Raji (cell line): Measurements from ENCODE around the gene CD81.

Source experiments
- POLR2A ChIP-seq: IDR thresholded peaks from 2 replicates; pipeline ENCODE4 v1.6.1; 2011; ENCODE audit warnings: low read depth, low read length, control low read depth; ENCODE audit not compliant: insufficient read depth

Gene CD81

DNA sequence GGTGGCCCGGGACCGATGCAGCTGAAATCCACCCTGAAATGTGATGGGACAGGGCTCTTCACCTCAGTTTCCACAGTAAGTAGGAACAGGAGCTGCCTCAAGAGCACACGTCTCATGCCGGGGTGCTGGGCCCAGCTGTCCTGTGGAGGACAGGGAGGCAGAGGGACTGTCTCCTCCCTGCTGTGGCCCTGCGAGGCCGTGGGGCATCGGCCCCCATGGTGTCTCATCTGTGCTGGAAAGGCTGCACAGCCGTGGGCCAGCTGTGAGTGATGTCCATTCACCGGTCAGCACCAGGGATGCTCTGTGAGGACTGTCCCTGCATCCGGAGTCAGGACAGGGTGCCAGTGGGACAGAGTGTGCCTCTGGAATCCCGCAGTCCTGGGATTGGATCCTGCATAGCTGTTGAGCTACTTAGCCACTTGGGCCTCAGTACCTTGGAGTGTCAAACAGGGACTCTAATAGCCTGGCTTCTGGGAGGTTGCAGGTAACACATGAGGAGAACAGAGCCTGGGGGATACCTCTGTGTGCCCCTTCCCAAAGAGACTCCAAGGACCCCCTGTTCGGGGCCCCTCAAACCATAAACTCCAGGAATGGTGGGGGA lies 50.7 kb downstream of the CD81 start:
- no peak for TF ChIP-seq POLR2A

DNA sequence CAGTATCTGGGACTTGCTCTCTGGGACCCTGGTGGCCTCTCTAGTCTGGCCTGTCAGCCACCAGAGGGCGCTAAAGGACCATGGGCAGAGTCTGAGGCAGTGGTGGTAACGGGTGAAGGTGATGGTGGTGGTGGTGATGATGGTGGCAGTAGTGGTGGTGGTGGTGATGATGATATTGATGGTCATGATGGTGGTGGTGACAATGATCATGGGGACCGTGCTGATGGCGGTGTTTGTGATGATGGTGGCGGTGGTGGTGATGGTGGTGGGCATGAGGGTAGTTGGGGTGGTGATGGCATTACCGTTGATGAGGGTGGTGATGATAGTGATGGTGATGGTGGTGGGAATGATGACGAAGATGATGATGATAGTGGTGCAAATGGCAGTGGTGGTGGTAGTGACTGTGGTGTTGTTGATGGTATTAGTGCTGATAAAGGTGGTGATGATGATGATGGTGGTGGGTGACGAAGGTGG lies 51.2 kb downstream of the CD81 start:
- no peak for TF ChIP-seq POLR2A

DNA sequence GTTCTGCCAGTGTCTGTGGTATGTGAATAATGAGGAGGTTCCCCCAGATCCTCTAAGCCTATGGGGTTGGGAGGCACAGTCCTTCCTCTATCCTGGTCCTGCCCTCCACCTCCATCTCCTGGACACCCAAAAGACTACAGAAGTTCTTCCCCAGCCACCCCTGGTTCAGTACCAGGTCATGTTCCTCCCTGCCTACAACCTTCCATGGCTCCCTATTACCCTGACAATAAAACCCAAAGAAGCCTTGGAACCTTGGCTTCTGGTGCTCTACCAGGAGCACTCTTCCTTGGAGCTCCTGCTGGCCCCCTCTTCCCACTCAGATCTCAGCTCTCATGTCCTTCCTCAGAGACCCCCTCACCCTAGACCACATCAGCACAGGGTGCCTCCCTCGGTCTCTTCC lies 54.3 kb downstream of the CD81 start:
- TF ChIP-seq POLR2A: no peak

DNA sequence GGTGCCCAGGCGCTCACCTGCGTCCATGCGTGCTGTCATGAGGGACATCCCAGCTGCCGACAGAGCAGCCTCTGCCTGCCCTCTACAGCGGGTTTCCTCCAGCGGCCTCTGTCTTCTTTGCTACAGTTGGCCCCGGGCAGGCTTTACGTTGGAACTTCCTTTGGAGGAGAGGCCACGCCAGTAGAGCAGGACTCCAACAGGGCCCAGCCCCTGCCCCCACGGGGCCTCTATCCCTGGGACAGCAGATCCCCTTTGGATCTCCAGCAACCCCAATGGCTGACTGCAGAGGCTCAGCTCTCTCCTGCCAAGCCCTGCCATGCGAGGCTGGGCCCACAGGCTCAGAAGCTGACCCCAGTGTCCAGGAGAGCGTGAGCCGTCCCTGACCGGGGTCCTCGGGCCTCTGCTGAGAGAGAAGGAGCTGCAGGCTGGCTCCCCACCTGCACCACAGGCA lies 55.1 kb downstream of the CD81 start:
- TF ChIP-seq POLR2A: no peak

DNA sequence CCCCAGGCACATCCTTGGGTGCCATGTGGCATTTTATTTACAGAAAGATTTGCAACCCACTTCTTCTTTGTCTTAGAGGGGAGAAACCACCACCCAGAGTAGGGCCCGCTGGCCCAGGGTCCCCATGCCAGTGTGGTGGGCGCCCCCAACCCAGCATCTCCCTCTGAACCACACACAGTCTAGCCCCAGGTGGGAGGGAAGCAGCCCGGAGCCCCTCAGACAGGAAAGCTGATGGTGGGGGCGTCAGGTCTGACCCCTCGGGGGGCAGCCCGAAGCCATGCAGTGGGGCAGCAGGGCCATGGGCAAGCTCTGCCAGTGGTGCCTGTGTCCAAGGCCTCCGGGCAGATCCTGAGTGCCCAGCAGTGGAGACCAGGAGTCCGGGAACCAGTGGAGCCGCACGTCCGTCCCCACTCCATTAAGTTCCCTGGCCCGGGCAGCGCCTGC lies 55.5 kb downstream of the CD81 start:
- no peak for TF ChIP-seq POLR2A

DNA sequence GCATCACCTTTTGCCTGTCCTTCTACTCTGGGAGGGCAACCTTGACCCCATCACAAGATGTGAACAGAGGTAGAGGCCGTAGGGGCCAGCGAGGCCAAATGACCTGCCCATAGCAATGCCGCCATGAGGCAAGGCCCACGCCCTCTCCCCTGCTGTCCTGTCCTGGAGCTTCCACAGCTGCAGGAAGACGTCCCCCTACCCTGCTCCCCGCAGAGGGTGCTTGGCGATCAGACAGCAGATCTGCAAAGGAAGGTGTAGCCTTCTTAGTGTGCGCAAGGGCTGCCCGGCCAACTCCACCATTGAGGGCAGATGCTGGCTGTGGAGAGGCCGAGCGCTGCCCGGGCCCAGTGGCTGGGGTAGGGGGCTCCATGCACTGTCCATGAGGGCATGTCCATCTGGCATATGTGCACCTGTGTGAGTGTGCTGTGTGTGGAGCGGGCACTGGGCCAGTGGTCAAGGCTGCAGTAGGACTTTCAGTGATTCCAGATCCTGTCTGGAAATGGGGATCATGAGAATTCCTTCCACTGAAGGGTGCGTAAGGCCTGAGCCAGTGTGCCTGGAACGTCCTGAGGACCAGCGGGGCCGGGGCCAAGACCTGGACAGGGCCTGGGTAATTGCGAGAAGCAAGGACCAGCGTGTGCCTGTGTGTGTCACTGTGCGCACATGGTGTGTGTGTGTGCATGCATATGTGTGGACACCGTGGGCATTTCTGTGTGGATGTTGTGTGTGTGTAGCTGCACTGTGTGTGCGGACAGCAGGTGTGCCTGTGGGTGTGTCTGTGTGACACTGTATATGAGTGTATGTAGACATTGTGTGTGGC lies 56.2 kb downstream of the CD81 start:
- no peak for TF ChIP-seq POLR2A

DNA sequence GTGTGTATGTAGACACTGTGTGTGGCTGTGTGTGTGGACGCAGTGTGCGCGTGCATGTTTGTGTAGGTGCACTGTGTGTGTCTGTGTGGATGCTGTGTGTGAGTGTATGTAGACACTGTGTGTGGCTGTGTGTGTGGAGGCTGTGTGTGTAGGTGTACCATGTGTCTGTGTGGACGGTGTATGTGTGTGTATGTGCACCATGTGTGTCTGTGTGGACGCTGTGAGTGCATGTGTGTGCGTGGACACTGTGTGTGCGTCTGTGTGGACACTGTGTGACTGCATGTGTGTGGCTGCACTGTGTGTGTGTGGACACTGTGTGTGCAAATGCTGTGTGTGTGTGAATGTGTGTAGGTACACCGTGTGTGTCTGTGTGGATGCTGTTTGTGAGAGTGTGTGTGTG lies 56.9 kb downstream of the CD81 start:
- no peak for TF ChIP-seq POLR2A

DNA sequence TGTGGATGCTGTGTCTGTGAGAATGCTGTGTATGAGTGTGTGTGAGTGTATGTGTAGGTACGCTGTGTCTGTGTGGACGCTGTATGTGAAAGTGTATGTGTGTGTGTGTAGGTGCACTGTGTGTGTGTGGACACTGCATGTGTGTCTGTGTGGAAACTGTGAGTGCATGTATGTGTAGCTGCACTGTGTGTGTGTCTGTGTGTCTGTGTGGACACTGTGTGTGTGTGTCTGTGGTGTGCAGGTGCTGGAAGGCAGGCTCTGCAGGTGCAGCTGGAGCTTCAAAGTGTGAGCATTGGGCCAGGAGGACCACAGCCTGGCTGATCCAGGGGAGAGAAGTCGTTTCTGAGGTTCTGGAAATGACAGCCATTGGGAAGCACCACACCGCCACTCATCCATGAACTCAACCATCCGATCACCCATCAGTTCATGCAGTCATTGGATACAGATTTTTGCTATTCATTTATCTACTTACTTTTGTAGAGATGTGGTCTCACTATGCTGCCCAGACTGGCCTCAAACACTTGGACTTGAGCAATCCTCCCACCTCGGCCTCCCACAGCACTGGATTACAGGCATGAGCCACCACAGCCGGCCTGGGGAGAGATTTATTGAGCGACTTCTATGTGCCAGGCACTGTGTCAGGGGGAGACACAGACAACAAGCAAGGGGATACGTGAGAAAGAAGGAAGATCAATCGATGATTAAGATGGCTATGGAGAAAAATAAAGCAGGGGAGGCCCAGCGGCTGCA lies 57.6 kb downstream of the CD81 start:
- TF ChIP-seq POLR2A: no peak

DNA sequence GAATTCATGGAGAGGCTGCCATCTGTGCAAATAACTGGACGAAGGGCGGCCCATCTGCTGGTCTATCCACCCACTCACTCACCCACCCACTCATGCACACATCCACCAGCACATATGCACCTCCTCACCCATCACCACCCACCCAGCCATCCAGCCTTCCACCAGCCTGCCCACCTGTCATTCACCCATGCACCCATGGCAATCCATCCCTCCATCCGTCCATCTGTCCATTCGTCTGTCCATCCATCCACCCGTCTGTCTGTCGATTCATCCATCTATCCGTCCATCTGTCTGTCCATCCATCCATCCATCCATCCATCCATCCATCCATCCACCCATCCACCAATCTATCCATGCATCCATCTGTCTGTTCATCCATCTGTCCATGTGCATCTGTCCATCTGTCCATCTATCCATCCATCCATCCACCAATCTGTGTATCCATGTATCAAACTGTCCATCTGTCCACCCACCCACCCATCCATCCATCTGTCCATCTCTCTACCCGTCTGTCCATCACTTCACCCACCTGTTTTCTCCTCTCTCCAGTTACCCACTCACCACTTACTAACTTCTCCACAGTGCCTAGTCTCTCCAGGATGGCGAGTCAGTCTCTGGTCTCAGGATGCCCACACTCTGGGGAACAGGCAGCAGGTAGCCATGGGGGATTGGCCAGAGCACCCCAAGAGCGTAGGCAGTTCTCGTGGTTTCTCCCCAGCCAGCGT lies 58.3 kb downstream of the CD81 start:
- TF ChIP-seq POLR2A: no peak

DNA sequence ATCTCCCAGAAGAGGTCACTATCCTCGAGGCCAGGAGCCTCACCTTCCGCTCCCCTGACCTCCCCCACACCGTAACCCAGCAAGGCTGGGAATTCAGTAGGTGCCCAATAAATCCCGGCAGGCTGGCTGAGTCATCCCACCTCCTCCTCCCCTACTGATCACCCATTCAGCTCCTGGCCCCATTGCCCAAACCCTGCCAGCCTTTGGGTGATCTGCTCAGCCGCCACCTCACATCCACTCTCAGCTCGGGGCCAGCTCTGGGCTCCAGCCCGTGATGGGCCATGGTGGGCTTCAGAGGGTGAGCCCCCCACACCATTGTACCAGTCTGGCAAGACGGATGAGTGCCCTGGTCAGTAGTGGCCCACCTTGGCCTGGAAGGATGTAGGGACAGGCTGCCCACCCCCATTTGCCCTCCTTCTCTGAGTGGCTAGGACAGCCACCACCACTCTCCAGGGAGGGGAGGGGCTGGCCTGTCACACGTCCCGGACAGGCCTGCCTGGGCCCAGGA lies 59.0 kb downstream of the CD81 start:
- TF ChIP-seq POLR2A: no peak

DNA sequence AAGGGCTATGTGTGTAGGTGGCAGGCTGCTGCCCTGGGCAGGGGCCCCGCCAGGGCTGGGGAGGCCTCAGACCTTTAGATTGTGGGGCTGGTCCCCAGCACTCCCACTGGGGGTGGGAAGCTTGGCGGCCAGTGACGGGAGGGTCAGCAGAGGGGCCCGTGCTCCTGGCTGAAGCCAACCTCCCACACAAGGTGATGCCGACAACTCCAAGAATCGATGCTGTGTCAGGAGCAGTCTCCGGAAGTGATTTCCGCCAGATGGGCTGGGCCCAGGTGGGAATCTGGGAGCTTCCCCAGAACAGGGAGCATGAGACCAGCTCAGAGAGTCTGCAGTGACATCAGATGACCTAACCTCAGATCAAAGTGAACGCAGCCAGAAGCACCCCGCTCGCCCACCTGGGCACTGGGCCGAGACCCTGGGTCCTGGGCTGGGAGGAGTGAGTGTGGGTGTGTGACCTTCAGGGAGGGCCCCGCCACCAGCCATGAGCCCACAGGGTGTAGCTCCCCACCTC lies 59.5 kb downstream of the CD81 start:
- TF ChIP-seq POLR2A: no peak

DNA sequence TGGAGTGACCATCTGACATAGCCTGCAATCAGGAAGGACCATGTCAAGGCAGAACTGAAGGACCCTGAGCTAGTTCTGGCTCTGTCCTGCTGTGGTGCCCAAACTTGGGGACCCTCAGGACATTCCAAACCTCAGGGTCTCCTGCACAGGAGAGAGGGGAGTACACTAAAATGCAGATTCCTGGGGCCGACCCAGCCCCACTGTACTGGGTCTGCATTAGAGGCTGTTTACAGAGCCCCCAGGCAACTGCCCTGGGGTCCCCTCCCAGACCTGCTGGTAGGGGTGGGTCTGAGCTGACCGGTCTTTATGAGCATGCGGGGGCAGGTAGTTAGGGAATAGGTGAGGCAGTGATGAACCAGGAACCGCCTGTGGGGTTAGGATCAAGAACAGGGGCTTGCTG lies 60.4 kb downstream of the CD81 start:
- TF ChIP-seq POLR2A: no peak

DNA sequence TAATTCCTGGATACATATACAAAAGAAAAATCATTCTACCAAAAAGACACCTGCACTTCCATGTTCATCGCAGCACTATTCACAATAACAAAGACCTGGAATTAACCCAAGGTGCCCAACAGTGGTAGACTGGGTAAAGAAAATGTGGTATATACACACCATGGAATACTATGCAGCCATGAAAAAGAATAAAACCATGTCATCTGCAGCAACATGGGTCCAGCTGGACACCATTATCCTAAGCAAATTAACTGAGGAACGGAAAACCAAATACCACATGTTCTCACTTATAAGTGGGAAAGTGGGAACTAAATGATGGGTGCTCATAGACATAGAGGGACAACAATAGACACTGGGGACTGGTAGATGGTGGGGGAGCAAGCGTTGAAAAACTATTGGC lies 62.7 kb downstream of the CD81 start:
- TF ChIP-seq POLR2A: no peak

DNA sequence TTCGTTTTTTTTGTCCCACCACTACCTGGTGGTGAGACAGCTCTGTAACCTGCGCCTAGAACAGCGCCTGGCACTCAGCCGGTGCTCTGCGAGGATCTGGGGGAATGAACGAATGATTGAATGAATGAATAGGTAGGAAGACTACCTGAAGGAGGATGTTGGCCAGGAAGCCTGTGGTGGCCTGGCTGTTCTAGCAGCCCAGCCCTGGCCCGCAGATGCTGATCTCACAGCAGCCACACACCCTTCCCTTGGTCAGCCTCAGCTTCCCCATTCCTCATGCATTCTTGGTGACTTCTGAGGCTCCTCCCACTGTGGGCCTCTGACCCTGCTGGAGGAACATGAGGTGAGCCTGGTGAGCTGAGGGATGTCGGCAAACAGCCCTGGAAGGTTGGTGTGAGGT lies 63.5 kb downstream of the CD81 start:
- no peak for TF ChIP-seq POLR2A

DNA sequence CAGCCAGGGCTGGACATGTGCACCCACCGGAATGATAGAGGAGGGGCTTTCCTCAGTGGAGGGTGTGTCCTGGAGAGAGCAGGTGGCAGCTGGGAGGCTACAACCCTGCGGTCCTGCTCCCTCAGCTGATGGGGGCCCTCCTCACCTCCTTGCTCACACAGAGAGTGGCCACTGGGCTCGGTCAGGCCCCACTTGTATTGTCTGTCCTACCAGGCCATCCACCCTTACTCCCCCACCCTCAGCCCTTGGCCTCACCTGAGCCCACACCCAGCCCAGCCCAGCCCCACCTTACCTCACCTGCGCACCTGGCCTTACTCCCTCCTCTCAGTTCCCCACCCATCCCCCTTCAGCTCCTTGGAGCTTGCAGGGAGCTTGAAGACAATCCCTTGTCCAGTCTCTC lies 64.1 kb downstream of the CD81 start:
- TF ChIP-seq POLR2A: no peak

DNA sequence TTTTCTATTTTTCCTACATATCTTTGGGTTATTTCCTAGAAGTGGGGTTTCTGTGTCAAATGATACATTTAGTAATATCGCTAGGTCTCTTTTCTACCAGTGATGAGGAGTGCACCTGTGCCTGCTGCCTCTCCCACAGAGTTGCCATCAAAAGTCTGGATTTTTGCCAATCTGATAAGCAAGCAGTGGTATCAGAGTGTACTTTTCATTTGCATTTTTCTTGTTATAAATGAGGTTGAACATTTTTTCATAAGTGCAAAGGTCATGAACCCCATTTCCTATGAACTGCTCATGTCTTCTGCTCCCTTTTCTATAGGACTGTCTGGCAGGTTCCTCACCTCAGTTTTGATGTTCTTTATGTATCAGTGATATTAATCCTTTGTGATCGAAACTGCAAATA lies 65.5 kb downstream of the CD81 start:
- no peak for TF ChIP-seq POLR2A
